ENCODE measurements around the gene BAIAP2L1.

DNA sequence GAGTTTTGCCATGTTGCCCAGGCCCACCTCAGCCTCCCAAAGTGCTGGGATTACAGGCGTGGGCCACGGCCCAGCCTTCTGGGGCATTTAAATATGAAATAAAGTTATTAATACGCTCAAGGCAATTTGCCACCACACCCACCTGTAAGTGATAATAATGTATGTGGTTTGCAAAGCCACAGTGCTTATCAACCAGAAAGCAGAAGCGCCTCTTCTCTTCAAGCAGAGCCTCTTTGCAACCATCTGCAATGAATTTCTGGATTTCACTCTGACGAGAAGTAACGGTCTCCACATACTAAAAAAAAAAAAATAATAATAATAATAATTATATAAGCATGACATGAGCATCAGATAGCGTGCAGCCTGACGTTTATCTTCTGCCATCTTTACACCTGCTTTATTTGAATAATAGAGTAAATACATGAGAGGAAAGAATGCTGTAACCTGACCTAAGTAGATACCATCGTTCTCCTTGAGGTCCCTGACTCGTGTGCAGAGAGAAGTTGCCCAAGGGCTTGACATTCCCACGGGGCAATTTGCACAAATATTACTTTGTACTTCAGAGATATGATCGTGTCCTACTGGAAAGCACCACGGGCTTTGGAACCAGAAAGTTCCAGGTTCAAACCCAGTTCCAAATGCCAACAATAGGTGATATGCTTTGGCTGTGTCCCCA is 85.4 kb downstream of the BAIAP2L1 start:
- TF ChIP-seq POLR2A (IDR thresholded peaks at IDR 0.05) = no peak
- TF ChIP-seq, protein P1, sequence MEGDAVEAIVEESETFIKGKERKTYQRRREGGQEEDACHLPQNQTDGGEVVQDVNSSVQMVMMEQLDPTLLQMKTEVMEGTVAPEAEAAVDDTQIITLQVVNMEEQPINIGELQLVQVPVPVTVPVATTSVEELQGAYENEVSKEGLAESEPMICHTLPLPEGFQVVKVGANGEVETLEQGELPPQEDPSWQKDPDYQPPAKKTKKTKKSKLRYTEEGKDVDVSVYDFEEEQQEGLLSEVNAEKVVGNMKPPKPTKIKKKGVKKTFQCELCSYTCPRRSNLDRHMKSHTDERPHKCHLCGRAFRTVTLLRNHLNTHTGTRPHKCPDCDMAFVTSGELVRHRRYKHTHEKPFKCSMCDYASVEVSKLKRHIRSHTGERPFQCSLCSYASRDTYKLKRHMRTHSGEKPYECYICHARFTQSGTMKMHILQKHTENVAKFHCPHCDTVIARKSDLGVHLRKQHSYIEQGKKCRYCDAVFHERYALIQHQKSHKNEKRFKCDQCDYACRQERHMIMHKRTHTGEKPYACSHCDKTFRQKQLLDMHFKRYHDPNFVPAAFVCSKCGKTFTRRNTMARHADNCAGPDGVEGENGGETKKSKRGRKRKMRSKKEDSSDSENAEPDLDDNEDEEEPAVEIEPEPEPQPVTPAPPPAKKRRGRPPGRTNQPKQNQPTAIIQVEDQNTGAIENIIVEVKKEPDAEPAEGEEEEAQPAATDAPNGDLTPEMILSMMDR (IDR thresholded peaks at IDR 0.05) = no peak

Measured in thyroid gland (tissue), 4 donors.